ENCODE data around the gene NKAIN1. TPM values are rescaled to one million over a fixed set of nuclear protein-coding genes. Genes with fewer than 3 reads are reported as not detected.

NKAIN1 gene
- polyA plus RNA-seq, 2 of the 4 experiments (the other 2 are of a cell fraction) = 0.74 to 0.80 TPM

- WGBS (ENCODE audit: missing lambda C conversion rate) = 55% methylated on average over 4 of the region's 4 CpGs
- ATAC-seq = no peak
These were observed 69.3 kb downstream of the NKAIN1 start for GRCh38 chr1:31170486-31170735.

DNA sequence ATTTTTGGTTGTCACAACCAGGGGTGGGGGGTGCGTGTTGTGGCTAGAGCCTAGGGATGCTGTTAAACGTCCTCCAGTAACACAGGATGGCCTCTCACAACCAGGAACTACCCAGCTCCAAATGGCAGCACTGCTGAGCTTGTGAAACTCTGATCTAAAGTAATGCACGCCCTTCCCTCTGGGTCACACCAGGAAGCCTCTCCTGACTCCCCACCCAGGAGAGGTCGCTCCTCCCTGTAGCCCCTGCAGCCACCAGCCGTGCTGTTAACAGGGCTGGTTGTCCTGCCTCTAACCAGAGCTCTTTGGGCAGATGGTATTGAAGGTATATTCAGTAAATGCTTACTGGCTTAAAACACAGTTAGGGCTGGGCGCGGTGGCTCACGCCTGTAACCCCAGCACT, 73.2 kb downstream of the NKAIN1 start:
- Histone ChIP-seq H3K4me3 (no peak overlapping the region), H3K4me1 (peaks cover 23% of the 10 kb centered on the region), H3K9me3 (no peaks in the 10 kb centered on the region), H3K27ac (peak overlapping the region in 1 of 2 experiments; percentile 60; a peak in 3 of 6 replicates), H3K4me2 (no peak overlapping the region)
- no peak for DNase-seq (ENCODE audit: low read depth in 1 of 2, low spot score in 1 of 2)
- ATAC-seq = no peak
- WGBS (ENCODE audit: missing lambda C conversion rate) = 73% methylated on average over 6 of the region's 8 CpGs
- POLR2A ChIA-PET = interaction anchor here (1.1 kb wide), 1 partner anchor 11 kb away, joined by 3 read pairs; no protein-coding TSS in a partner anchor
- no peak for FAIRE-seq
- CTCF ChIA-PET = interaction anchor here (0.6 to 18.5 kb wide), 3 partner anchors 12 to 174 kb away, joined by 3 to 201 read pairs (median 3); no protein-coding TSS in a partner anchor
- TF ChIP-seq MAFK (IDR thresholded peaks at IDR 0.05; ENCODE audit: partially characterized antibody) (no peak), BCL3 (IDR thresholded peaks at IDR 0.05) (no peak)

More at GRCh38 chr1:31170486-31170735, 69.3 kb downstream of the NKAIN1 start:
- no peak for TF ChIP-seq HOXA7 (CRISPR knock-in tag; IDR thresholded peaks at IDR 0.05)
- TF ChIP-seq RNF2 (IDR thresholded peaks at IDR 0.05; ENCODE audit: borderline replicate concordance, low read depth) = no peak
- TF ChIP-seq POLR2AphosphoS2 (conservative IDR thresholded peaks at IDR 0.05; ENCODE audit: low read length) = no peak
- TF ChIP-seq RARB (CRISPR knock-in tag; IDR thresholded peaks at IDR 0.05) = no peak
- TF ChIP-seq ELK1 (IDR thresholded peaks at IDR 0.05; ENCODE audit: low read depth, low read length) = no peak
- TF ChIP-seq RAD21 (conservative IDR thresholded peaks at IDR 0.05 in 1 of 2, IDR thresholded peaks at IDR 0.05 in 1 of 2) = no peak
- TF ChIP-seq CHD4 (IDR thresholded peaks at IDR 0.05; ENCODE audit: borderline replicate concordance) = no peak
- no peak for TF ChIP-seq TP53 (CRISPR knock-in tag; IDR thresholded peaks at IDR 0.05)
- TF ChIP-seq HDAC2 (IDR thresholded peaks at IDR 0.05) = no peak
- Histone ChIP-seq H3K9me3 (no peaks in the 10 kb centered on the region), H3K27ac (peak overlapping the region; percentile 81 to 88), H3K4me3 (no peak overlapping the region), H3K4me2 (peak overlapping the region; percentile 47), H3K4me1 (peaks cover 21% of the 10 kb centered on the region)
- FAIRE-seq (no peak), DNase-seq (ENCODE audit: low read depth in 1 of 2, low spot score in 1 of 2) (no peak)
- POLR2A ChIA-PET = interaction anchor here (0.5 kb wide), 1 partner anchor 126 kb away, joined by 3 read pairs; the partner anchor contains the start of genes SNRNP40 and ZCCHC17
- CTCF ChIA-PET = interaction anchor here (0.8 to 18.5 kb wide), 5 partner anchors 10 to 394 kb away, joined by 3 to 201 read pairs (median 4); no protein-coding TSS in a partner anchor

GRCh38 chr1:31164291-31164690, 75.4 kb downstream of the NKAIN1 start:
- CTCF ChIA-PET = interaction anchor here (0.6 to 18.5 kb wide), 9 partner anchors 10 to 422 kb away, joined by 3 to 201 read pairs (median 3); no protein-coding TSS in a partner anchor
- POLR2A ChIA-PET = no interaction called here
- DNase-seq (ENCODE audit: low read depth in 1 of 2, low spot score in 1 of 2) = no peak
- H3K4me1 ChIP-seq = 0 out of 3 replicates have a peak, but pooled peaks cover 6% of the 10 kb centered on the region
- no peak for FAIRE-seq
- ATAC-seq = no peak
- H3K9me3 ChIP-seq = no peaks in the 10 kb centered on the region
- WGBS (ENCODE audit: missing lambda C conversion rate) = 69% methylated on average over 5 of the region's 5 CpGs
- H3K27ac ChIP-seq = no peak overlapping the region
- TF ChIP-seq PBX3 (IDR thresholded peaks at IDR 0.05) (no peak), POLR2A (IDR thresholded peaks at IDR 0.05; ENCODE audit: low read length) (no peak), ZFP36 (IDR thresholded peaks at IDR 0.05; ENCODE audit: borderline replicate concordance, partially characterized antibody) (no peak), HEYL (CRISPR knock-in tag; IDR thresholded peaks at IDR 0.05) (no peak), RNF2 (IDR thresholded peaks at IDR 0.05; ENCODE audit: borderline replicate concordance, low read depth) (no peak), FOSB (CRISPR knock-in tag; IDR thresholded peaks at IDR 0.05) (no peak), MYC (IDR thresholded peaks at IDR 0.05; ENCODE audit: borderline replicate concordance, low read length) (no peak), FOSL2 (IDR thresholded peaks at IDR 0.05) (no peak), FOSL2 (CRISPR knock-in tag; IDR thresholded peaks at IDR 0.05) (no peak), CEBPB (IDR thresholded peaks at IDR 0.05) (no peak), PHF8 (IDR thresholded peaks at IDR 0.05; ENCODE audit: borderline replicate concordance, low read depth) (no peak), POLR2AphosphoS2 (conservative IDR thresholded peaks at IDR 0.05; ENCODE audit: low read length) (no peak), NR3C1 (IDR thresholded peaks at IDR 0.05) (no peak)
- TF ChIP-seq, protein P1, sequence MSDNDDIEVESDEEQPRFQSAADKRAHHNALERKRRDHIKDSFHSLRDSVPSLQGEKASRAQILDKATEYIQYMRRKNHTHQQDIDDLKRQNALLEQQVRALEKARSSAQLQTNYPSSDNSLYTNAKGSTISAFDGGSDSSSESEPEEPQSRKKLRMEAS (IDR thresholded peaks at IDR 0.05) = no peak
- TF ChIP-seq, protein P2, sequence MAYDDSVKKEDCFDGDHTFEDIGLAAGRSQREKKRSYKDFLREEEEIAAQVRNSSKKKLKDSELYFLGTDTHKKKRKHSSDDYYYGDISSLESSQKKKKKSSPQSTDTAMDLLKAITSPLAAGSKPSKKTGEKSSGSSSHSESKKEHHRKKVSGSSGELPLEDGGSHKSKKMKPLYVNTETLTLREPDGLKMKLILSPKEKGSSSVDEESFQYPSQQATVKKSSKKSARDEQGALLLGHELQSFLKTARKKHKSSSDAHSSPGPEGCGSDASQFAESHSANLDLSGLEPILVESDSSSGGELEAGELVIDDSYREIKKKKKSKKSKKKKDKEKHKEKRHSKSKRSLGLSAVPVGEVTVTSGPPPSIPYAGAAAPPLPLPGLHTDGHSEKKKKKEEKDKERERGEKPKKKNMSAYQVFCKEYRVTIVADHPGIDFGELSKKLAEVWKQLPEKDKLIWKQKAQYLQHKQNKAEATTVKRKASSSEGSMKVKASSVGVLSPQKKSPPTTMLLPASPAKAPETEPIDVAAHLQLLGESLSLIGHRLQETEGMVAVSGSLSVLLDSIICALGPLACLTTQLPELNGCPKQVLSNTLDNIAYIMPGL (CRISPR knock-in tag; IDR thresholded peaks at IDR 0.05; ENCODE audit: borderline replicate concordance) = no peak
- TF ChIP-seq, protein P3, sequence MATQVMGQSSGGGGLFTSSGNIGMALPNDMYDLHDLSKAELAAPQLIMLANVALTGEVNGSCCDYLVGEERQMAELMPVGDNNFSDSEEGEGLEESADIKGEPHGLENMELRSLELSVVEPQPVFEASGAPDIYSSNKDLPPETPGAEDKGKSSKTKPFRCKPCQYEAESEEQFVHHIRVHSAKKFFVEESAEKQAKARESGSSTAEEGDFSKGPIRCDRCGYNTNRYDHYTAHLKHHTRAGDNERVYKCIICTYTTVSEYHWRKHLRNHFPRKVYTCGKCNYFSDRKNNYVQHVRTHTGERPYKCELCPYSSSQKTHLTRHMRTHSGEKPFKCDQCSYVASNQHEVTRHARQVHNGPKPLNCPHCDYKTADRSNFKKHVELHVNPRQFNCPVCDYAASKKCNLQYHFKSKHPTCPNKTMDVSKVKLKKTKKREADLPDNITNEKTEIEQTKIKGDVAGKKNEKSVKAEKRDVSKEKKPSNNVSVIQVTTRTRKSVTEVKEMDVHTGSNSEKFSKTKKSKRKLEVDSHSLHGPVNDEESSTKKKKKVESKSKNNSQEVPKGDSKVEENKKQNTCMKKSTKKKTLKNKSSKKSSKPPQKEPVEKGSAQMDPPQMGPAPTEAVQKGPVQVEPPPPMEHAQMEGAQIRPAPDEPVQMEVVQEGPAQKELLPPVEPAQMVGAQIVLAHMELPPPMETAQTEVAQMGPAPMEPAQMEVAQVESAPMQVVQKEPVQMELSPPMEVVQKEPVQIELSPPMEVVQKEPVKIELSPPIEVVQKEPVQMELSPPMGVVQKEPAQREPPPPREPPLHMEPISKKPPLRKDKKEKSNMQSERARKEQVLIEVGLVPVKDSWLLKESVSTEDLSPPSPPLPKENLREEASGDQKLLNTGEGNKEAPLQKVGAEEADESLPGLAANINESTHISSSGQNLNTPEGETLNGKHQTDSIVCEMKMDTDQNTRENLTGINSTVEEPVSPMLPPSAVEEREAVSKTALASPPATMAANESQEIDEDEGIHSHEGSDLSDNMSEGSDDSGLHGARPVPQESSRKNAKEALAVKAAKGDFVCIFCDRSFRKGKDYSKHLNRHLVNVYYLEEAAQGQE (IDR thresholded peaks at IDR 0.05) = no peak
- no peak overlapping the region for H3K4me2 ChIP-seq
- no peak overlapping the region for H3K4me3 ChIP-seq

All from A549 (cell line).